Parathyroid adenoma (tissue), 2 donors: Measurements from ENCODE around the gene WNT11.

ENCODE experiments used
- H2AFZ ChIP-seq: fragments of 300-600 bp; sonication (generic); one replicate; pipeline ENCODE4 v1.7.0; 2017; ENCODE audit warnings: antibody characterized with exemption, mild to moderate bottlenecking
- H3K27ac ChIP-seq: fragments of 300-600 bp; sonication (generic); one replicate; pipeline ENCODE4 v1.7.0; 2017
- H3K27me3 ChIP-seq: fragments of 300-600 bp; sonication (generic); one replicate; pipeline ENCODE4 v1.7.0; 2017; ENCODE audit warnings: low read length; ENCODE audit not compliant: control insufficient read depth, insufficient read depth
- H3K36me3 ChIP-seq: fragments of 300-600 bp; sonication (generic); one replicate; pipeline ENCODE4 v1.7.0; 2017; ENCODE audit warnings: low read length; ENCODE audit not compliant: control insufficient read depth, insufficient read depth
- H3K4me1 ChIP-seq: fragments of 300-600 bp; sonication (generic); one replicate; pipeline ENCODE4 v1.7.0; 2017; ENCODE audit warnings: control low read depth
- H3K4me2 ChIP-seq: fragments of 300-600 bp; sonication (generic); one replicate; pipeline ENCODE4 v1.7.0; 2017; ENCODE audit warnings: low read length
- H3K4me3 ChIP-seq: fragments of 300-600 bp; sonication (generic); one replicate; pipeline ENCODE4 v1.7.0; 2017; ENCODE audit warnings: low read depth, low read length
- H3K79me2 ChIP-seq: fragments of 300-600 bp; sonication (generic); one replicate; pipeline ENCODE4 v1.7.0; 2017; ENCODE audit warnings: control low read depth
- H3K9ac ChIP-seq: fragments of 300-600 bp; sonication (generic); one replicate; pipeline ENCODE4 v1.7.0; 2017; ENCODE audit warnings: mild to moderate bottlenecking
- H3K9me3 ChIP-seq: fragments of 300-600 bp; sonication (generic); one replicate; pipeline ENCODE4 v1.7.0; 2017; ENCODE audit warnings: low read length; ENCODE audit not compliant: control insufficient read depth
- CTCF ChIP-seq: fragments of 300-600 bp; sonication (generic); IDR thresholded peaks from one replicate; pipeline ENCODE4 v1.7.0; 2017; ENCODE audit warnings: antibody characterized with exemption, mild to moderate bottlenecking
- donor health status: primary hyperparathyroidism.

WNT11 gene

GRCh38 chr11:76243193-76243956 lies 37.1 kb upstream of the WNT11 start:
- Histone ChIP-seq H3K4me3 (no peak overlapping the region), H3K36me3 (no peaks in the 10 kb centered on the region), H3K9ac (no peak overlapping the region), H3K4me2 (no peak overlapping the region), H3K27ac (no peak overlapping the region), H2AFZ (no peak overlapping the region), H3K27me3 (no peaks in the 10 kb centered on the region), H3K4me1 (no peaks in the 10 kb centered on the region), H3K79me2 (no peaks in the 10 kb centered on the region), H3K9me3 (no peaks in the 10 kb centered on the region)
- TF ChIP-seq CTCF: no peak

GRCh38 chr11:76242004-76242779 lies 35.9 kb upstream of the WNT11 start:
- no peak overlapping the region for H3K4me2 ChIP-seq
- no peaks in the 10 kb centered on the region for H3K36me3 ChIP-seq
- H3K9me3 ChIP-seq: no peaks in the 10 kb centered on the region
- H3K27me3 ChIP-seq: no peaks in the 10 kb centered on the region
- TF ChIP-seq CTCF: no peak
- H3K79me2 ChIP-seq: no peaks in the 10 kb centered on the region
- no peak overlapping the region for H3K4me3 ChIP-seq
- H2AFZ ChIP-seq: no peak overlapping the region
- no peak overlapping the region for H3K27ac ChIP-seq
- H3K4me1 ChIP-seq: no peaks in the 10 kb centered on the region
- no peak overlapping the region for H3K9ac ChIP-seq

- Histone ChIP-seq H3K36me3 (no peaks in the 10 kb centered on the region), H3K27me3 (no peaks in the 10 kb centered on the region), H3K9ac (no peak overlapping the region), H3K27ac (no peak overlapping the region), H3K79me2 (no peaks in the 10 kb centered on the region), H3K9me3 (no peaks in the 10 kb centered on the region), H3K4me3 (no peak overlapping the region), H3K4me2 (no peak overlapping the region), H3K4me1 (no peaks in the 10 kb centered on the region), H2AFZ (no peak overlapping the region)
- TF ChIP-seq CTCF: no peak
These were observed 35.1 kb upstream of the WNT11 start for GRCh38 chr11:76241243-76242000.

- no peaks in the 10 kb centered on the region for H3K9me3 ChIP-seq
- no peaks in the 10 kb centered on the region for H3K79me2 ChIP-seq
- H3K4me3 ChIP-seq: no peak overlapping the region
- no peak for TF ChIP-seq CTCF
- H3K27me3 ChIP-seq: no peaks in the 10 kb centered on the region
- no peaks in the 10 kb centered on the region for H3K36me3 ChIP-seq
- no peak overlapping the region for H3K9ac ChIP-seq
- H3K27ac ChIP-seq: no peak overlapping the region
- no peak overlapping the region for H3K4me2 ChIP-seq
- no peak overlapping the region for H2AFZ ChIP-seq
- no peaks in the 10 kb centered on the region for H3K4me1 ChIP-seq
These were observed 34.4 kb upstream of the WNT11 start for GRCh38 chr11:76240666-76241065.
